Kidney (tissue), 14 donors: Measurements from ENCODE around the gene OSBP2. TPM values are rescaled to one million over a fixed set of nuclear protein-coding genes. Genes with fewer than 3 reads are reported as not detected.

Experiments used
- DNase-seq, 5 donors: peaks; one replicate each; pipeline ENCODE4 v3.0.0-alpha.2; 2013 to 2020
- FAIRE-seq: peaks from 2 replicates; lab custom pipeline; 2012; peaks lifted over from hg19 to GRCh38; lab: Jason Lieb, UNC
- H3K27ac ChIP-seq, 2 donors: one replicate each; pipeline ENCODE4 v1.7.0; 2013; ENCODE audit warnings: low read depth in 2 of 2, low read length in 2 of 2, inconsistent platforms in 1 of 2
- H3K27me3 ChIP-seq: one replicate; pipeline ENCODE4 v1.7.1; 2013; ENCODE audit warnings: low read length, inconsistent platforms; ENCODE audit not compliant: control insufficient read depth, insufficient read depth
- H3K36me3 ChIP-seq, 3 donors: one replicate each; pipeline versions ENCODE4 v1.7.0 to v1.7.1; 2013; ENCODE audit warnings: low read length in 3 of 3, control low read depth in 1 of 3, inconsistent platforms in 1 of 3; ENCODE audit not compliant: insufficient read depth in 3 of 3, control insufficient read depth in 2 of 3
- H3K4me1 ChIP-seq, 3 donors: one replicate each; pipeline versions ENCODE4 v1.7.0 to v1.7.1; 2013; ENCODE audit warnings: low read length in 3 of 3, inconsistent platforms in 1 of 3, low read depth in 1 of 3; ENCODE audit not compliant: control insufficient read depth in 2 of 3, insufficient read depth in 2 of 3
- H3K4me3 ChIP-seq, 3 donors: one replicate each; pipeline versions ENCODE4 v1.7.0 to v1.8.1; 2013; ENCODE audit warnings: low read length in 3 of 3, control low read depth in 1 of 3, inconsistent platforms in 1 of 3
- H3K9ac ChIP-seq, 3 donors: one replicate each; pipeline versions ENCODE4 v1.7.0 to v1.7.1; 2013; ENCODE audit warnings: low read length in 3 of 3, control low read depth in 1 of 3, inconsistent platforms in 1 of 3
- H3K9me3 ChIP-seq, 3 donors: one replicate each; pipeline versions ENCODE4 v1.7.0 to v1.7.1; 2013; ENCODE audit warnings: low read length in 3 of 3, control low read depth in 1 of 3, inconsistent platforms in 1 of 3; ENCODE audit not compliant: control insufficient read depth in 2 of 3, insufficient read depth in 1 of 3
- CTCF ChIP-seq: IDR thresholded peaks from 3 replicates; pipeline ENCODE4 v1.5.1; 2012; ENCODE audit warnings: mild to moderate bottlenecking, moderate library complexity, borderline replicate concordance; ENCODE audit not compliant: insufficient read depth; ENCODE audit errors: extremely low read depth
- intact Hi-C: fragments of 100-400 bp; cut with DNase I; formaldehyde crosslinking; loops from one replicate; pipeline ENCODE4 v1.11.1; 2022
- polyA plus RNA-seq: library from polyadenylated mRNA; stranded (reverse); fragments of 350-450 nt; fragmentation: Illumina TruSeq; extraction: RNeasy Lipid Tissue Mini Kit (QIAGEN cat#74804); gene quantifications from one replicate; pipeline ENCODE4 v1.2.3, GENCODE V29; 2014; ENCODE audit warnings: low read depth, low replicate concordance; ENCODE audit not compliant: insufficient read depth
- total RNA-seq: library from RNA; stranded (reverse); fragmentation: NEBNext Ultra II Directional; extraction: Animal tissue kit (Norgen Biotek cat#: 25700); gene quantifications from one replicate; pipeline ENCODE4 v1.2.1, GENCODE V29; 2021
- donor health status: control.
- donor health status: control.
- donor health status: control.
- donor health status: control.
- donor health status: control.
- donor health status: DM: yes; HTN: yes; CAD: no.
- donor health status: Normal renal cell carcinoma (clear cell type).

Gene OSBP2
- total and polyA plus RNA-seq, 2 donors from 2014 or later: 3.4 to 4.0 TPM

- no peak for TF ChIP-seq CTCF
- no peak overlapping the region for H3K27ac ChIP-seq
- H3K27me3 ChIP-seq: no peaks in the 10 kb centered on the region
- H3K4me1 ChIP-seq: peaks cover 0 to 5% (median 0%) of the 10 kb centered on the region in 3 donors
- DNase-seq (peak in 1 of 5 donors; percentile 45), FAIRE-seq (no peak)
- no peak overlapping the region for H3K9ac ChIP-seq
- no peaks in the 10 kb centered on the region for H3K9me3 ChIP-seq
- intact Hi-C loops: no loop called here
- H3K36me3 ChIP-seq: no peaks in the 10 kb centered on the region
- no peak overlapping the region for H3K4me3 ChIP-seq
Observed at GRCh38 chr22:30882974-30883533, 188.4 kb downstream of the OSBP2 start.

- FAIRE-seq: no peak
- no peaks in the 10 kb centered on the region for H3K9me3 ChIP-seq
- intact Hi-C loops: no loop called here
- no peak overlapping the region for H3K4me3 ChIP-seq
- H3K4me1 ChIP-seq: peaks cover 0 to 5% (median 0%) of the 10 kb centered on the region in 3 donors
- no peak overlapping the region for H3K9ac ChIP-seq
- H3K27ac ChIP-seq: no peak overlapping the region
- TF ChIP-seq CTCF: no peak
- H3K36me3 ChIP-seq: peaks cover 0 to under 1% (median 0%) of the 10 kb centered on the region in 3 donors
- peak in 1 of 5 donors; percentile 25 for DNase-seq
- H3K27me3 ChIP-seq: no peaks in the 10 kb centered on the region
Observed at GRCh38 chr22:30883586-30884145, 189.0 kb downstream of the OSBP2 start.

DNA sequence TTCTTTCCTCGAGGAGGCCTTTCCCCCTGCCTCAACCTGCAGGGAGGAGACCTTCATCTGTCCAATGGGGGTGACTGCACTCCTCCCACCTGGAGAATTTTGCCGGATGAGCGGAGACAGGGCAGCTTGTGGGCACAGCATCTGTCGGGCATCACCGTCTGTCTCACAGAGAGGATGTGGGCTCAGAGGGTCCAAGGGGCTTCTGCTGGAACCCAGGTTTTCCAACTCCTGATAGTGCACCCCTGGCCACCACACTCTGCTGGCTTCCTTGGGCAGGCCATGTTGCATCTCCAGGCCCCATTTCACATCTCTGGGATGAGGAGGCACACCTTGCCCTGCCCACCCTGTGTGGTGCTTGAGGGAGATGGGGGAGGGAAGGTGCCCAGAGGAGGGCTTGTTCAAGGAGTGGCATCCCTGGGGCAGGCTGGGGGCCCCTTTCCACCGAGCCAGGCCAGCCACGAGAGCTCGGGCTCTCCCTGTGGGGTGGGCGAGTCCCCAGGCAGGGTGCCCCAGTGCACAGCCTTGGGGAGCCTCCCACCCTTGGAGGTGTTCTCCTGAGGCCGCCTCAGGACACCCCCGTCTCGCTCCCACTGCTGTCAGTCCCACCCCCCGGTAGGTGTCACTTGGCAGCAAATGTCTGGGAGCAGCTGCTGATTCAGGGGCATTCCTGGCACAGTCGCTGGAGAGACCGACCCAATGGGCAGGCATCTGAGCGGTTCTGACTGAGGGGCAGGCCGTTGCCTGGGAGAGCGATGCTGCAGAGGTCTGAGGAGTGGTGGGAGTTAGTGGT, 189.7 kb downstream of the OSBP2 start:
- Histone ChIP-seq H3K4me1 (peaks cover 0 to 5% (median 0%) of the 10 kb centered on the region in 3 donors), H3K36me3 (peaks cover 0 to 2% (median 0%) of the 10 kb centered on the region in 3 donors), H3K27me3 (no peaks in the 10 kb centered on the region), H3K27ac (no peak overlapping the region), H3K4me3 (no peak overlapping the region), H3K9me3 (no peaks in the 10 kb centered on the region), H3K9ac (no peak overlapping the region)
- FAIRE-seq (no peak), DNase-seq (peak in 2 of 5 donors; percentile 24 to 57)
- TF ChIP-seq CTCF: no peak
- intact Hi-C loops: no loop called here
